BJ (cell line): ENCODE results near the gene RUVBL1. TPM values are rescaled to one million over a fixed set of nuclear protein-coding genes. Genes with fewer than 3 reads are reported as not detected.
A peak's percentile ranks its signal among the peaks of the same experiment; 100 is the strongest.

ENCODE experiments used
- CTCF ChIA-PET: fragments of 350-600 bp; formaldehyde crosslinking; extraction: SDS; loops from one replicate; lab custom pipeline; 2021; ENCODE audit warnings: antibody characterized with exemption, inconsistent platforms; lab: Yijun Ruan, JAX
- POLR2A ChIA-PET: fragments of 300-600 bp; sonication (Branson Sonifier 250); formaldehyde crosslinking; extraction: SDS; loops from one replicate; lab custom pipeline; 2021; ENCODE audit warnings: antibody characterized with exemption; lab: Charles Lee
- DNase-seq: peaks from one replicate; pipeline ENCODE4 v3.0.0-alpha.2; 2011; ENCODE audit warnings: low read depth
- H3K27me3 ChIP-seq: 2 replicates; pipeline ENCODE4 v1.6.0; 2011; ENCODE audit warnings: low read length; ENCODE audit not compliant: control insufficient read depth, insufficient read depth
- H3K36me3 ChIP-seq: 2 replicates; pipeline ENCODE4 v1.5.1; 2011; ENCODE audit warnings: low read length; ENCODE audit not compliant: control insufficient read depth, insufficient read depth
- H3K4me3 ChIP-seq: 2 replicates; pipeline ENCODE4 v1.5.1; 2011; ENCODE audit warnings: low read depth, mild to moderate bottlenecking, control low read depth, low read length
- polyA plus RNA-seq: library from polyadenylated mRNA; depleted of rRNA; stranded (reverse); fragments of >200 nt; gene quantifications from 2 replicates; pipeline ENCODE4 v1.2.3, GENCODE V29; 2011
- TF ChIP-seq, protein P1 (sequence below): IDR thresholded peaks from 2 replicates; pipeline ENCODE4 v1.5.1; 2011; ENCODE audit warnings: low read depth, mild to moderate bottlenecking, control low read depth, inconsistent platforms, low read length, moderate library complexity; ENCODE audit not compliant: insufficient read depth

Gene RUVBL1
- polyA plus RNA-seq, 1 experiment, result 67.6 TPM

GRCh38 chr3:128066114-128066513 is 57.5 kb downstream of the RUVBL1 start:
- H3K4me3 ChIP-seq, result no peak overlapping the region
- H3K36me3 ChIP-seq, result peaks cover 61% of the 10 kb centered on the region
- TF ChIP-seq, protein P1, sequence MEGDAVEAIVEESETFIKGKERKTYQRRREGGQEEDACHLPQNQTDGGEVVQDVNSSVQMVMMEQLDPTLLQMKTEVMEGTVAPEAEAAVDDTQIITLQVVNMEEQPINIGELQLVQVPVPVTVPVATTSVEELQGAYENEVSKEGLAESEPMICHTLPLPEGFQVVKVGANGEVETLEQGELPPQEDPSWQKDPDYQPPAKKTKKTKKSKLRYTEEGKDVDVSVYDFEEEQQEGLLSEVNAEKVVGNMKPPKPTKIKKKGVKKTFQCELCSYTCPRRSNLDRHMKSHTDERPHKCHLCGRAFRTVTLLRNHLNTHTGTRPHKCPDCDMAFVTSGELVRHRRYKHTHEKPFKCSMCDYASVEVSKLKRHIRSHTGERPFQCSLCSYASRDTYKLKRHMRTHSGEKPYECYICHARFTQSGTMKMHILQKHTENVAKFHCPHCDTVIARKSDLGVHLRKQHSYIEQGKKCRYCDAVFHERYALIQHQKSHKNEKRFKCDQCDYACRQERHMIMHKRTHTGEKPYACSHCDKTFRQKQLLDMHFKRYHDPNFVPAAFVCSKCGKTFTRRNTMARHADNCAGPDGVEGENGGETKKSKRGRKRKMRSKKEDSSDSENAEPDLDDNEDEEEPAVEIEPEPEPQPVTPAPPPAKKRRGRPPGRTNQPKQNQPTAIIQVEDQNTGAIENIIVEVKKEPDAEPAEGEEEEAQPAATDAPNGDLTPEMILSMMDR, result no peak
- no peaks in the 10 kb centered on the region for H3K27me3 ChIP-seq
- ChIA-PET CTCF (interaction anchor here (1.1 to 3.0 kb wide), 3 partner anchors 11 to 68 kb away, joined by 3 to 9 read pairs (median 3); no protein-coding TSS in a partner anchor), POLR2A (no interaction called here)
- no peak for DNase-seq

DNA sequence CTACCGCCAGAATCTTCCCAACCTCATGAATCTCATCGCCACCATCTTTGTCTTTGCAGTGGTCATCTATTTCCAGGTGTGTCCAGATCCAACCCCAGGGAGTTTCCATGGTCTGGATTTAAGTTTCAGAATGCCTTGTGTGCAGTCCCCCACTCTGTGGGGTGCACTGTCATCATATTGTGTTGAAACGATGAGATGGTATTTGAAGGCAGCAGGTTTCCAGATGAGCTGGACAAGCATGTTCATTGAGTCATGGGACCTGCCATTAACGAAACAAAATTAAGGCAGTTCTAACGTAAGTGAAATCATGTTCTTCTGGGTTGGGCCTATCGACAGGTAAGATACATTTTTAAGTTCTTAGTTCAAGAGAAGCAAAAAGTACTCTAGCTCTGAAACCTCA is 58.6 kb downstream of the RUVBL1 start:
- ChIA-PET CTCF (no interaction called here), POLR2A (no interaction called here)
- Histone ChIP-seq H3K4me3 (no peak overlapping the region), H3K36me3 (peaks cover 51% of the 10 kb centered on the region), H3K27me3 (no peaks in the 10 kb centered on the region)
- TF ChIP-seq, protein P1, result no peak
- no peak for DNase-seq

- ChIA-PET POLR2A (no interaction called here), CTCF (no interaction called here)
- no peak overlapping the region for H3K4me3 ChIP-seq
- no peak for DNase-seq
- H3K27me3 ChIP-seq, result no peaks in the 10 kb centered on the region
- H3K36me3 ChIP-seq, result peaks cover 50% of the 10 kb centered on the region
- TF ChIP-seq, protein P1, result no peak
Measured at GRCh38 chr3:128063865-128064264, 59.7 kb downstream of the RUVBL1 start.

- H3K36me3 ChIP-seq, result peaks cover 42% of the 10 kb centered on the region
- ChIA-PET POLR2A (no interaction called here), CTCF (no interaction called here)
- no peaks in the 10 kb centered on the region for H3K27me3 ChIP-seq
- no peak overlapping the region for H3K4me3 ChIP-seq
- TF ChIP-seq, protein P1, result no peak
- DNase-seq, result no peak
Measured at GRCh38 chr3:128062033-128062745, 61.4 kb downstream of the RUVBL1 start.

DNA sequence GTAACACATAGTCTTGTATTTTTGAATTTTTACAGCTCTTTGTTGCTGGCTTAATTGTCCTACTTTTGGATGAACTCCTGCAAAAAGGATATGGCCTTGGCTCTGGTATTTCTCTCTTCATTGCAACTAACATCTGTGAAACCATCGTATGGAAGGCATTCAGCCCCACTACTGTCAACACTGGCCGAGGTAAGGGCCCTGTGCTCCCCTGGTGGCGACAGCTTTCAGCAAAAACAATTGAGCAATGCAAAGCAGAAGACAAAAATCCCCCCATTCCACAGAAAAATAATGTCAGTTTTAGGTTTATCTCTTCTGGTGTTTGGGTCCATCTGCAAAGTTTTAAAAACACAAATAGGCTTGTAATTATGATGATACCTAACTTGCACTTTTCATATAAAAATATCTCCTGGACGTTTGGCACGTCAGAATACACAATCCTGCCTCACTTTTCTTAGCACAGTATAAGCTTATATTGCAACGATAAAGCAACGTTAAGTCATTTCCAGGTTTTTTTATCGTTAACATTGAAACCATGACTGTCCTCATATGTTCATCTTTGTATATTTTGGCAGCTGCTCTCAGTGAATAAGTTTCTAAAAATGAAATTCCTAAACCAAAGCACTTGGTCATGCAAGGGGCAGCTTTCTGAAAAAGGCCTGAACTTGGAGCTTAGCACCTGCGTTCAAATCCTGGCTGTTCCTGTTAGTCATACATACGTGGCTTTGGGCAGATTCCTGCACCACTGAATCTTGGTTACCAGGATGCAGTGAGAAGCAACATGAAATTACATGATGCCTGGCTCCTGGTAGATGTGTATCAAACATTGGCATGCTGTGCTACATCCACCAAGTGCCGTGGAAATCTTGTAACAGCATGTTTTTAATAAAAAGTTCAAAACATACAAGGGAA is 62.9 kb downstream of the RUVBL1 start:
- CTCF ChIA-PET, result interaction anchor here (1.0 to 1.2 kb wide), 3 partner anchors 13 to 363 kb away, joined by 3 to 5 read pairs (median 4); no protein-coding TSS in a partner anchor
- peaks cover 35% of the 10 kb centered on the region for H3K36me3 ChIP-seq

More for the DNA sequence above, 62.9 kb downstream of the RUVBL1 start:
- TF ChIP-seq, protein P1, result peak; percentile 42
- H3K27me3 ChIP-seq, result no peaks in the 10 kb centered on the region
- POLR2A ChIA-PET, result interaction anchor here (0.6 to 0.7 kb wide), 2 partner anchors 238 to 437 kb away, joined by 3 to 4 read pairs; partner anchors contain the start of gene MGLL
- peak; percentile 96 for DNase-seq
- no peak overlapping the region for H3K4me3 ChIP-seq
